Activated CD8-positive, alpha-beta T cell treated with anti-CD3 and anti-CD28 coated beads for 36 hours (primary cell): ENCODE data around the gene LFNG. TPM values are rescaled to one million over a fixed set of nuclear protein-coding genes. Genes with fewer than 3 reads are reported as not detected.

Experiments used
- ATAC-seq: fragments of 200-7000 bp; cut with Tn5 transposase; one replicate; pipeline ENCODE4 v1.10.0; 2021; ENCODE audit warnings: mild to moderate bottlenecking, moderate library complexity
- CTCF ChIA-PET: fragments of 350-600 bp; sonication (Branson Sonifier 250); formaldehyde crosslinking; loops from one replicate; lab custom pipeline; 2021; ENCODE audit warnings: antibody characterized with exemption; lab: Charles Lee
- POLR2A ChIA-PET: fragments of 350-600 bp; sonication (Branson Sonifier 250); formaldehyde crosslinking; loops from one replicate; lab custom pipeline; 2021; ENCODE audit warnings: antibody characterized with exemption; lab: Charles Lee
- DNase-seq: peaks from one replicate; pipeline ENCODE4 v3.0.0-alpha.2; 2020
- H3K27ac Mint-ChIP-seq: one replicate; pipeline ENCODE4 v1.8.0; 2021; ENCODE audit warnings: mild to moderate bottlenecking, mixed read lengths
- H3K27me3 Mint-ChIP-seq: one replicate; pipeline ENCODE4 v1.8.0; 2021; ENCODE audit warnings: mixed read lengths
- H3K36me3 Mint-ChIP-seq: one replicate; pipeline ENCODE4 v1.8.0; 2021; ENCODE audit warnings: low read depth, mixed read lengths
- H3K4me1 Mint-ChIP-seq: one replicate; pipeline ENCODE4 v1.8.0; 2021; ENCODE audit warnings: low read depth, mixed read lengths
- H3K4me3 Mint-ChIP-seq: one replicate; pipeline ENCODE4 v1.8.0; 2021; ENCODE audit warnings: mild to moderate bottlenecking, moderate library complexity, mixed read lengths
- H3K9me3 Mint-ChIP-seq: one replicate; pipeline ENCODE4 v1.8.0; 2021; ENCODE audit warnings: mixed read lengths
- CTCF ChIP-seq: fragments of 200-600 bp; IDR thresholded peaks from one replicate; pipeline ENCODE4 v1.8.0; 2022; ENCODE audit warnings: antibody characterized with exemption, mild to moderate bottlenecking
- intact Hi-C: fragments of 100-400 bp; cut with micrococcal nuclease; formaldehyde crosslinking; loops from one replicate; pipeline ENCODE4 v1.10.0; 2022
- total RNA-seq, 2 experiments: library from RNA; stranded (reverse); gene quantifications; one replicate each; pipeline ENCODE4 v1.2.3, GENCODE V29; 2021

Gene LFNG
- total RNA-seq, 2 experiments from 2014 or later = 50.6 TPM

DNA sequence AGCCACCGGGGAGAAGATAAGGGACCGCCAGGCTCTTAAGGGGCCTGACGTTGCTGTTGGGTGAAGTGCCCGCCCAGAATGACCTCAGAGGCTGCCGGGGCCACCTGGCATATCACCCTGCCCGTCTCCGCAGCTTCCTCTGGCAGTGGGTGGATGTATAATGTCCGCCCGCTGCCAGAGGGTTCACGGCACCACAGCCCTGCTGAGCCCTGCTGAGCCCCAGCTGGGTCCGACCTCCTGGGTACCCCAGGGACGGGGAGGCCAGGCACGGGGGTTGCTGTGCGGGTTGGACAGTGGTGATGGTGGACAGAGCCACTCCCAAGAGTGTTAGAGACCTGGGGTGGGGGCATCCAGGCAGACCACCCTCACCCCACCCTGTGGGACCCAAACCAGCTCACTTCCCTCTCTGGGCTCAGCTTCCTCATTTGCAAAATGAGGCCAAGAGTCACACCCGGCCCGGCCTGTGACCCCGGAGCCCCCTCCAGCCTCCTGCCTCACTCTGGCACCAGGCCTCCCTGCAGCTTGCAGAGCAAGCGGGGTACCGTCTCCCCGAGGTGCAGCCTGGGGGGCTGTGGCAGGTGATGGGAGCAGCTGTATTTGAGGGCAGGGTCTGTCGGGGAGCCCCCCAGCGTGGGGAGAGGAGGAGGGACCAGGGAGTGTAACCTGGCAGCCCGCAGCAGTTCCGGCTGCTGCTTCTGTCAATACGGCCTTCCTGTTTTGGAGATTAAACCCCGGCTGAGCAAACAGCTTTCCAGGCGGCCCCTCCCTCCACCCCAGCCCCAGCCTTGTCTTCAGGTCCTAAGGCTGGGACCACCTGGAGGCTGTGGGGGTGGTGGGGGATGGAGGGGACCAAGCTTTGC lies 8.4 kb upstream of the LFNG start:
- Mint-ChIP-seq H3K4me1 (peaks cover 53% of the 10 kb centered on the region), H3K36me3 (no peaks in the 10 kb centered on the region), H3K4me3 (peak overlapping the region; percentile 65), H3K27ac (peak overlapping the region; percentile 93), H3K9me3 (no peaks in the 10 kb centered on the region), H3K27me3 (no peaks in the 10 kb centered on the region)
- peak; percentile 68 for ATAC-seq
- no peak for TF ChIP-seq CTCF
- intact Hi-C loops = no loop called here
- DNase-seq = peak; percentile 92
- POLR2A ChIA-PET = interaction anchor here (0.8 to 6.2 kb wide), 6 partner anchors 9 to 43 kb away, joined by 5 to 60 read pairs (median 10); partner anchors contain the start of gene LFNG
- CTCF ChIA-PET = interaction anchor here (1.5 to 2.2 kb wide), 3 partner anchors 15 to 199 kb away, joined by 3 to 5 read pairs (median 3); no protein-coding TSS in a partner anchor

DNA sequence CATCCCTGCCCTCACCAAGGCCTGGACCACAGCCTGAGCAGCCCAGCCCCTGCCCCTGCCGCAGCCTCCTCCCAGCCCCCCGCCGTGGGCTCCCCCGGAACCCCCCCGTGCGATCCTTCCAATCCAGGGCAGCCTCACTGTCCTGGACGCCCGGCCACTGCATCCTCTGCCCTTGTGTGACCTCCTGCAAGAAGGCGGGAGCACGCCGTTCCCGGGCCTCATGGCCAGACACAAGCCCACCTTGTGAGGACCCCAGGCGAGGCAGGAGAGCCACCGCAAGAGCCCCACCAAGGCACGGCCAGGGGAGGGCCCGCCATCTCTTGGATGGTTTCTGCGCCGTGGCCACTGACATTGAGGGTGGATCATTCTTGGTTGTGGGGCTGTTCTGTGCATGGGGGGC lies 7.8 kb upstream of the LFNG start:
- no peak for TF ChIP-seq CTCF
- intact Hi-C loops = no loop called here
- ChIA-PET CTCF (interaction anchor here (1.5 to 1.6 kb wide), 2 partner anchors 15 to 198 kb away, joined by 3 read pairs; no protein-coding TSS in a partner anchor), POLR2A (interaction anchor here (1.3 to 6.2 kb wide), 5 partner anchors 10 to 27 kb away, joined by 7 to 60 read pairs (median 12); partner anchors contain the start of gene LFNG)
- peak overlapping the region; percentile 65 for H3K4me3 Mint-ChIP-seq
- ATAC-seq (no peak), DNase-seq (no peak)
- H3K36me3 Mint-ChIP-seq = no peaks in the 10 kb centered on the region
- no peaks in the 10 kb centered on the region for H3K27me3 Mint-ChIP-seq
- peak overlapping the region; percentile 93 for H3K27ac Mint-ChIP-seq
- peaks cover 50% of the 10 kb centered on the region for H3K4me1 Mint-ChIP-seq
- no peaks in the 10 kb centered on the region for H3K9me3 Mint-ChIP-seq

GRCh38 chr7:2512179-2512661 lies 7.4 kb upstream of the LFNG start:
- Mint-ChIP-seq H3K4me1 (peaks cover 53% of the 10 kb centered on the region), H3K27me3 (no peaks in the 10 kb centered on the region), H3K9me3 (no peaks in the 10 kb centered on the region), H3K36me3 (no peaks in the 10 kb centered on the region), H3K4me3 (peak overlapping the region; percentile 65), H3K27ac (peak overlapping the region; percentile 93)
- ATAC-seq (no peak), DNase-seq (peak; percentile 62)
- TF ChIP-seq CTCF = no peak
- CTCF ChIA-PET = interaction anchor here (1.5 kb wide), 1 partner anchor 14 kb away, joined by 3 read pairs; no protein-coding TSS in a partner anchor
- POLR2A ChIA-PET = interaction anchor here (3.1 to 6.2 kb wide), 2 partner anchors 10 to 18 kb away, joined by 12 to 60 read pairs; partner anchors contain the start of gene LFNG
- intact Hi-C loops = no loop called here

GRCh38 chr7:2512713-2513112 lies 6.9 kb upstream of the LFNG start:
- no peak overlapping the region for H3K4me3 Mint-ChIP-seq
- no peak for ATAC-seq
- no peaks in the 10 kb centered on the region for H3K36me3 Mint-ChIP-seq

More at GRCh38 chr7:2512713-2513112, 6.9 kb upstream of the LFNG start:
- H3K27ac Mint-ChIP-seq = peak overlapping the region; percentile 93
- intact Hi-C loops = no loop called here
- DNase-seq = no peak
- no peak for TF ChIP-seq CTCF
- peaks cover 58% of the 10 kb centered on the region for H3K4me1 Mint-ChIP-seq
- POLR2A ChIA-PET = interaction anchor here (3.1 to 6.2 kb wide), 2 partner anchors 10 to 18 kb away, joined by 12 to 60 read pairs; partner anchors contain the start of gene LFNG
- CTCF ChIA-PET = interaction anchor here (1.5 kb wide), 1 partner anchor 14 kb away, joined by 3 read pairs; no protein-coding TSS in a partner anchor
- H3K9me3 Mint-ChIP-seq = no peaks in the 10 kb centered on the region
- H3K27me3 Mint-ChIP-seq = no peaks in the 10 kb centered on the region
